ENCODE measurements around the gene ZKSCAN5.

DNA sequence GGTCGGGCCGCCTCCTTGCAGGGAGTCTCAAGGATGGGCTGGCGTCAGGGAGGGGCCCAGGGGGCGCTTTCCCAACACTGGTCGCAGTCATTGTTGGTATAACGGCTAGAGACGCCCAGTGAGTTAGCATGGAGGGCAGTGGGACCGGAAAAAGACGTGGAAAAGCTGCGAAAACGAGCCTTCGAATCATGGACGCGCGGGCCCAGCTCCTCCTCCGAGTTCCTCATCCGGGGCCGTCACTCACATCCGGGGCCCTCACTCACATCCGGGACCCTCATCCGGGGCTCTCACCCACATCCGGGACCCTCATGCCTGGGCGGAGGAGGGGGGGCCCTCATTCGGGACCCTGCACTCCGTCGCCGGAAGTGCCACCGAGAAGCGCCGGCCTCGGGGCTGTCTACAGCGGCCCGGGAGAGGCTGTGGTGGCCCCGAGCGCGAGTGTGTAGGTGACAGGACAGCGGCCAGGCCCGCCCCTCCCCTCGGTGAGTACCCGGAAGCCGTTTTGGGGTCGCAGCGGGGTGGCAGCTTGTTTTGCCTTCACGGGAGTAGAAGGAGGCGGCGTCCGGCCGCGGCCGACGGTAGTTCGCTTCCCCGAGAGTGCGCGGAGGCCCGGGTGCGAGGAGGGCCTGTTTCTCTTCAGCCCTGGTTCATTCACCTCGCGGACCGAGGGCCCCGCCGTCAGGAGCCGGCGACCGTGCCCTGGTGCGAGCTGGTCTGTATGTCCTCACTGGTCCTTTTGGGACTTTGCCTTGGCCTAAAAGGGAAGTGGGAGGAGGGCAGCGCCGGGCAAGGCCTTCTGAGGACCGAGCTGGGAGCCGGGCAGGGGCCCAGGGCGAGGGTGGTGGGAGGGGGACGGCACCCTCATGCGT, 54.1 kb downstream of the ZKSCAN5 start, which contains the start of gene ZNF655:
- TF ChIP-seq CTCF (IDR thresholded peaks at IDR 0.05), result no peak
- peak; percentile 75 to 80 for TF ChIP-seq POLR2A (IDR thresholded peaks at IDR 0.05)
